K562 (cell line): ENCODE results near the gene UNC13A. TPM values are rescaled to one million over a fixed set of nuclear protein-coding genes. Genes with fewer than 3 reads are reported as not detected.
A peak's percentile ranks its signal among the peaks of the same experiment; 100 is the strongest.

Source experiments
- CBFA2T3 ChIP-seq: fragments of 450-650 bp; IDR thresholded peaks from 2 replicates; pipeline ENCODE4 v1.6.1; 2017
- CHD1 ChIP-seq: fragments of 200-600 bp; sonication (generic); IDR thresholded peaks from one replicate; pipeline ENCODE4 v1.6.1; 2012; ENCODE audit warnings: mild to moderate bottlenecking, moderate library complexity, low read length, inconsistent platforms
- MAFK ChIP-seq: IDR thresholded peaks from 2 replicates; pipeline ENCODE4 v1.6.1; 2011; ENCODE audit warnings: low read length, improper control_type of control experiment
- RBFOX2 ChIP-seq: fragments of 200-400 bp; formaldehyde crosslinking; IDR thresholded peaks from 2 replicates; pipeline ENCODE4 v1.6.1; 2017; ENCODE audit warnings: low read depth, mild to moderate bottlenecking, low read length, moderate library complexity
- RBM25 ChIP-seq: fragments of 200-400 bp; formaldehyde crosslinking; IDR thresholded peaks from 2 replicates; pipeline ENCODE4 v1.6.1; 2018; ENCODE audit warnings: low read length, low read depth, moderate library complexity; ENCODE audit not compliant: severe bottlenecking
- TBP ChIP-seq: optimal IDR thresholded peaks from 2 replicates; pipeline ENCODE3; 2011; ENCODE audit warnings: low read depth, low read length, improper control_type of control experiment
- XRCC5 ChIP-seq: fragments of 200-400 bp; formaldehyde crosslinking; IDR thresholded peaks from 2 replicates; pipeline ENCODE4 v1.6.1; 2017; ENCODE audit warnings: low read depth, mild to moderate bottlenecking, low read length
- ZNF717 ChIP-seq: fragments of 250-450 bp; sonication (Bioruptor Pico); IDR thresholded peaks from 2 replicates; pipeline ENCODE4 v1.5.0; 2021
- polyA plus RNA-seq, 8 experiments: library from polyadenylated mRNA; depleted of rRNA in 4 of 8; stranded (reverse) in 5 of 8; unstranded in 3 of 8; fragments of >200 nt; fragmentation: Nextera tagmentation in 2 of 8; fragmentation: Illumina TruSeq in 1 of 8; extraction: Ambion mirVana in 2 of 8; extraction: Trizol in 1 of 8; gene quantifications; 2 replicates each; pipeline versions ENCODE4 v1.2.1 to v1.2.3, GENCODE V29; 2011 to 2014; ENCODE audit warnings: inconsistent platforms in 1 of 8, missing spikeins in 1 of 8
- total RNA-seq, 7 experiments: library from RNA; depleted of rRNA in 6 of 7; stranded (reverse); fragments of >200 nt in 6 of 7; fragmentation: Illumina TruSeq in 2 of 7; extraction: Trizol in 2 of 7; gene quantifications; 2 replicates each; pipeline versions ENCODE4 v1.2.1 to v1.2.3, GENCODE V29; 2011 to 2021; ENCODE audit warnings: low replicate concordance in 1 of 7
- TF ChIP-seq, protein P1 (sequence below), 2 experiments: fragments of 450-650 bp; formaldehyde crosslinking in 1 of 2; IDR thresholded peaks; 2 replicates each; pipeline versions ENCODE4 v1.4.0 to v1.6.1; 2014 to 2020; ENCODE audit warnings: mild to moderate bottlenecking in 2 of 2, borderline replicate concordance in 1 of 2, low read depth in 1 of 2
- TF ChIP-seq, protein P2 (sequence below): fragments of 450-650 bp; IDR thresholded peaks from 2 replicates; pipeline ENCODE4 v1.6.1; 2016; ENCODE audit warnings: antibody characterized with exemption
- TF ChIP-seq, protein P3 (sequence below): sonication (generic); formaldehyde crosslinking; IDR thresholded peaks from 2 replicates; pipeline ENCODE4 v1.8.0; 2022; ENCODE audit warnings: missing genetic modification reagents, mild to moderate bottlenecking, moderate library complexity, borderline replicate concordance
- TF ChIP-seq, protein P4 (sequence below): fragments of 250-450 bp; sonication (Bioruptor Pico); IDR thresholded peaks from 2 replicates; pipeline ENCODE4 v1.4.0; 2020; ENCODE audit warnings: borderline replicate concordance
- TF ChIP-seq, protein P5 (sequence below): conservative IDR thresholded peaks from 2 replicates; pipeline ENCODE4 v1.6.1; 2011; ENCODE audit warnings: low read depth, mild to moderate bottlenecking, low read length; ENCODE audit not compliant: control insufficient read depth

The UNC13A gene
- total and polyA plus RNA-seq, 9 of the 15 experiments (the other 6 are each of a cell fraction or from before 2014, with no cell fraction given) = 0.03 to 1.0 (median 0.25) TPM

DNA sequence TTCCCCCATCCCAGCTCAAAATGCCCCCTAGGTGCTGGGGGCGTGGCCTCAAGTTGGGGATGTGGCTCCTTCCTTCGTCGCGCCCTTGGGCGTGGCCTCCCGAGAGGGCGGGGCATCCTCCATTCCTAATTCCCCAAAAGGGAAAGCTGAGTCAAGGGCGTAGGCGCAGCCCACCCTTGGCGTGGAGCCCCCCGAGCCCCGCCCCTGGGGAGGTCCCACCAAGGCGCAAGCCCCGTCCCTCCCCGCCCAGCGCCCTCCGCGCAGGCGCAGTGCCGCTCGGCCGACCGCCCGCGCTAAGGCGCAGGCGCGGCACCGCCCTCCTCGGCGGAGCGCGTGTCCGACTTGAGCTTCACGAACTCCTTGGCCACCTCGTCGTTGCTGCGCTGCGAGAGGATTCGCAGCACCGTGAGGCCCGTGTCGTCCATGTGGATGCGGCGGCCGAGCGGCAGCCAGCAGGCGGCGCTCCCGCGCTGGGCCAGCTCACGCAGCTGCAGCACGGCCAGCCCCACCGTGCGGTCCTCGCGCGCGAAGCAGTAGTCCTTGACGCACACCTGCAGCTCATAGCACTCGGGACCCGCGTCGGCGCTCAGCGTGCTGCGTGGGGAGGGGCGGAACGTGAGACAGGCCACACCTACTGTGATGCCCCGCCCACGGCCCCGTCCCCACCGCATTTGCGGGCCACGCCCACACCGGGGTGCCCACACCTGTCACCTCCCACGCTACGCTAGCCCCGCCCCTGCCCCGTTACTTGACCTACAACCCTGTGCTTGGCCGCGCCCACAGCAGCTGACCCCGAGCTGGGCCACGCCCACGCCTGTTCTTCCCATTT lies 82.2 kb downstream of the UNC13A start (continued):
- TF ChIP-seq MAFK (no peak), XRCC5 (peak; percentile 13; the same call in 1 of the 2 replicates), RBM25 (peak; percentile 67), CBFA2T3 (peak; percentile 58), RBFOX2 (peak; percentile 83), ZNF717 (no peak), CHD1 (peak; percentile 99), TBP (peak; percentile 52)
- TF ChIP-seq, protein P1, sequence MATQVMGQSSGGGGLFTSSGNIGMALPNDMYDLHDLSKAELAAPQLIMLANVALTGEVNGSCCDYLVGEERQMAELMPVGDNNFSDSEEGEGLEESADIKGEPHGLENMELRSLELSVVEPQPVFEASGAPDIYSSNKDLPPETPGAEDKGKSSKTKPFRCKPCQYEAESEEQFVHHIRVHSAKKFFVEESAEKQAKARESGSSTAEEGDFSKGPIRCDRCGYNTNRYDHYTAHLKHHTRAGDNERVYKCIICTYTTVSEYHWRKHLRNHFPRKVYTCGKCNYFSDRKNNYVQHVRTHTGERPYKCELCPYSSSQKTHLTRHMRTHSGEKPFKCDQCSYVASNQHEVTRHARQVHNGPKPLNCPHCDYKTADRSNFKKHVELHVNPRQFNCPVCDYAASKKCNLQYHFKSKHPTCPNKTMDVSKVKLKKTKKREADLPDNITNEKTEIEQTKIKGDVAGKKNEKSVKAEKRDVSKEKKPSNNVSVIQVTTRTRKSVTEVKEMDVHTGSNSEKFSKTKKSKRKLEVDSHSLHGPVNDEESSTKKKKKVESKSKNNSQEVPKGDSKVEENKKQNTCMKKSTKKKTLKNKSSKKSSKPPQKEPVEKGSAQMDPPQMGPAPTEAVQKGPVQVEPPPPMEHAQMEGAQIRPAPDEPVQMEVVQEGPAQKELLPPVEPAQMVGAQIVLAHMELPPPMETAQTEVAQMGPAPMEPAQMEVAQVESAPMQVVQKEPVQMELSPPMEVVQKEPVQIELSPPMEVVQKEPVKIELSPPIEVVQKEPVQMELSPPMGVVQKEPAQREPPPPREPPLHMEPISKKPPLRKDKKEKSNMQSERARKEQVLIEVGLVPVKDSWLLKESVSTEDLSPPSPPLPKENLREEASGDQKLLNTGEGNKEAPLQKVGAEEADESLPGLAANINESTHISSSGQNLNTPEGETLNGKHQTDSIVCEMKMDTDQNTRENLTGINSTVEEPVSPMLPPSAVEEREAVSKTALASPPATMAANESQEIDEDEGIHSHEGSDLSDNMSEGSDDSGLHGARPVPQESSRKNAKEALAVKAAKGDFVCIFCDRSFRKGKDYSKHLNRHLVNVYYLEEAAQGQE (IDR thresholded peaks at IDR 0.05; ENCODE audit: borderline replicate concordance) = peak; percentile 85
- TF ChIP-seq, protein P1 (CRISPR knock-in tag; IDR thresholded peaks at IDR 0.05; ENCODE audit: low read depth) = peak; percentile 65
- TF ChIP-seq, protein P2, sequence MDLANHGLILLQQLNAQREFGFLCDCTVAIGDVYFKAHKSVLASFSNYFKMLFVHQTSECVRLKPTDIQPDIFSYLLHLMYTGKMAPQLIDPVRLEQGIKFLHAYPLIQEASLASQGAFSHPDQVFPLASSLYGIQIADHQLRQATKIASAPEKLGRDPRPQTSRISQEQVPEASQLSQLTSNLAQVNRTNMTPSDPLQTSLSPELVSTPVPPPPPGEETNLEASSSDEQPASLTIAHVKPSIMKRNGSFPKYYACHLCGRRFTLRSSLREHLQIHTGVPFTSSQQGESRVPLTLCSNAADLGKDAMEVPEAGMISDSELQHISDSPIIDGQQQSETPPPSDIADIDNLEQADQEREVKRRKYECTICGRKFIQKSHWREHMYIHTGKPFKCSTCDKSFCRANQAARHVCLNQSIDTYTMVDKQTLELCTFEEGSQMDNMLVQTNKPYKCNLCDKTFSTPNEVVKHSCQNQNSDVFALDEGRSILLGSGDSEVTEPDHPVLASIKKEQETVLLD = peak; percentile 75
- TF ChIP-seq, protein P3, sequence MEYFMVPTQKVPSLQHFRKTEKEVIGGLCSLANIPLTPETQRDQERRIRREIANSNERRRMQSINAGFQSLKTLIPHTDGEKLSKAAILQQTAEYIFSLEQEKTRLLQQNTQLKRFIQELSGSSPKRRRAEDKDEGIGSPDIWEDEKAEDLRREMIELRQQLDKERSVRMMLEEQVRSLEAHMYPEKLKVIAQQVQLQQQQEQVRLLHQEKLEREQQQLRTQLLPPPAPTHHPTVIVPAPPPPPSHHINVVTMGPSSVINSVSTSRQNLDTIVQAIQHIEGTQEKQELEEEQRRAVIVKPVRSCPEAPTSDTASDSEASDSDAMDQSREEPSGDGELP (CRISPR knock-in tag) = peak; percentile 98
- TF ChIP-seq, protein P4, sequence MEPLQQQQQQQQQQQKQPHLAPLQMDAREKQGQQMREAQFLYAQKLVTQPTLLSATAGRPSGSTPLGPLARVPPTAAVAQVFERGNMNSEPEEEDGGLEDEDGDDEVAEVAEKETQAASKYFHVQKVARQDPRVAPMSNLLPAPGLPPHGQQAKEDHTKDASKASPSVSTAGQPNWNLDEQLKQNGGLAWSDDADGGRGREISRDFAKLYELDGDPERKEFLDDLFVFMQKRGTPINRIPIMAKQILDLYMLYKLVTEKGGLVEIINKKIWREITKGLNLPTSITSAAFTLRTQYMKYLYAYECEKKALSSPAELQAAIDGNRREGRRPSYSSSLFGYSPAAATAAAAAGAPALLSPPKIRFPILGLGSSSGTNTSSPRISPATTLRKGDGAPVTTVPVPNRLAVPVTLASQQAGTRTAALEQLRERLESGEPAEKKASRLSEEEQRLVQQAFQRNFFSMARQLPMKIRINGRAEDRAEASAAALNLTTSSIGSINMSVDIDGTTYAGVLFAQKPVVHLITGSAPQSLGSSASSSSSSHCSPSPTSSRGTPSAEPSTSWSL = no peak
- TF ChIP-seq, protein P5, sequence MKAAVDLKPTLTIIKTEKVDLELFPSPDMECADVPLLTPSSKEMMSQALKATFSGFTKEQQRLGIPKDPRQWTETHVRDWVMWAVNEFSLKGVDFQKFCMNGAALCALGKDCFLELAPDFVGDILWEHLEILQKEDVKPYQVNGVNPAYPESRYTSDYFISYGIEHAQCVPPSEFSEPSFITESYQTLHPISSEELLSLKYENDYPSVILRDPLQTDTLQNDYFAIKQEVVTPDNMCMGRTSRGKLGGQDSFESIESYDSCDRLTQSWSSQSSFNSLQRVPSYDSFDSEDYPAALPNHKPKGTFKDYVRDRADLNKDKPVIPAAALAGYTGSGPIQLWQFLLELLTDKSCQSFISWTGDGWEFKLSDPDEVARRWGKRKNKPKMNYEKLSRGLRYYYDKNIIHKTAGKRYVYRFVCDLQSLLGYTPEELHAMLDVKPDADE = no peak; the same call in 1 of the 2 replicates
